ENCODE results near the gene HSD17B4. TPM values are rescaled to one million over a fixed set of nuclear protein-coding genes. Genes with fewer than 3 reads are reported as not detected.
A peak's percentile ranks its signal among the peaks of the same experiment; 100 is the strongest.
"Not testable (repeated sequence)": the region's sequence is repeated elsewhere in the genome, so short reads cannot be mapped to it uniquely, and the experiment has no call there.

Gene HSD17B4
- total RNA-seq = 10 to 100 TPM; 80.7 to 89.5 TPM

GRCh38 chr5:119452373-119453039 is at the start of gene HSD17B4:
TSS of gene HSD17B4 (plus strand) at chr5:119452497. CDS start at chr5:119452576, 79 bp downstream.
- Mint-ChIP-seq H3K27ac (peak within 1 kb of the TSS; percentile 84), H3K4me1 (peaks cover 12% of the 10 kb centered on the region), H3K27me3 (peaks cover 8% of the 10 kb centered on the region), H3K4me3 (peak within 1 kb of the TSS; percentile 95), H3K9me3 (peaks cover 4% of the 10 kb centered on the region), H3K36me3 (peaks cover 5% of the 10 kb centered on the region)
- ATAC-seq (ENCODE audit: low read depth) (peak; percentile 95), DNase-seq (peak; percentile 81)
- POLR2A ChIA-PET = interaction anchor here (0.9 to 2.0 kb wide), 2 partner anchors 17 to 464 kb away, joined by 3 to 4 read pairs; partner anchors contain the start of gene DTWD2

- H3K4me3 Mint-ChIP-seq = no peak overlapping the region
- POLR2A ChIA-PET = interaction anchor here (0.7 kb wide), 1 partner anchor 43 kb away, joined by 3 read pairs; no protein-coding TSS in a partner anchor
- H3K9me3 Mint-ChIP-seq = no peaks in the 10 kb centered on the region
- peaks cover 11% of the 10 kb centered on the region for H3K4me1 Mint-ChIP-seq
- H3K27me3 Mint-ChIP-seq = no peaks in the 10 kb centered on the region
- DNase-seq (no peak), ATAC-seq (ENCODE audit: low read depth) (no peak)
- H3K27ac Mint-ChIP-seq = no peak overlapping the region
- H3K36me3 Mint-ChIP-seq = peaks cover 9% of the 10 kb centered on the region
Measured at GRCh38 chr5:119402555-119402954, 49.7 kb upstream of the HSD17B4 start.

- DNase-seq (no peak), ATAC-seq (ENCODE audit: low read depth) (no peak)
- H3K9me3 Mint-ChIP-seq = no peaks in the 10 kb centered on the region
- POLR2A ChIA-PET = interaction anchor here (0.5 kb wide), 1 partner anchor 364 kb away, joined by 3 read pairs; no protein-coding TSS in a partner anchor
- H3K36me3 Mint-ChIP-seq = peaks cover 2% of the 10 kb centered on the region
- no peak overlapping the region for H3K4me3 Mint-ChIP-seq
- H3K27me3 Mint-ChIP-seq = no peaks in the 10 kb centered on the region
- peaks cover 3% of the 10 kb centered on the region for H3K4me1 Mint-ChIP-seq
- no peak overlapping the region for H3K27ac Mint-ChIP-seq
Measured at GRCh38 chr5:119404033-119404432, 48.3 kb upstream of the HSD17B4 start.

GRCh38 chr5:119405419-119405818 is 46.9 kb upstream of the HSD17B4 start:
- DNase-seq (no peak), ATAC-seq (ENCODE audit: low read depth) (no peak)
- Mint-ChIP-seq H3K4me1 (peaks cover 10% of the 10 kb centered on the region), H3K4me3 (no peak overlapping the region), H3K9me3 (no peaks in the 10 kb centered on the region), H3K36me3 (no peaks in the 10 kb centered on the region), H3K27me3 (no peaks in the 10 kb centered on the region), H3K27ac (no peak overlapping the region)
- POLR2A ChIA-PET = no interaction called here

GRCh38 chr5:119406551-119407110 is 45.7 kb upstream of the HSD17B4 start:
- H3K36me3 Mint-ChIP-seq = no peaks in the 10 kb centered on the region
- ATAC-seq (ENCODE audit: low read depth) (no peak), DNase-seq (no peak)
- H3K4me3 Mint-ChIP-seq = no peak overlapping the region
- H3K27ac Mint-ChIP-seq = no peak overlapping the region
- H3K9me3 Mint-ChIP-seq = no peaks in the 10 kb centered on the region
- H3K27me3 Mint-ChIP-seq = no peaks in the 10 kb centered on the region
- H3K4me1 Mint-ChIP-seq = peaks cover 19% of the 10 kb centered on the region
- POLR2A ChIA-PET = no interaction called here

GRCh38 chr5:119409235-119409815 is 43.0 kb upstream of the HSD17B4 start:
- Mint-ChIP-seq H3K9me3 (no peaks in the 10 kb centered on the region), H3K4me1 (peaks cover 25% of the 10 kb centered on the region), H3K4me3 (no peak overlapping the region), H3K36me3 (no peaks in the 10 kb centered on the region), H3K27ac (no peak overlapping the region), H3K27me3 (peaks cover 4% of the 10 kb centered on the region)
- DNase-seq (no peak), ATAC-seq (ENCODE audit: low read depth) (no peak)
- POLR2A ChIA-PET = interaction anchor here (1.1 to 1.3 kb wide), 2 partner anchors 93 to 94 kb away, joined by 3 to 4 read pairs; no protein-coding TSS in a partner anchor

GRCh38 chr5:119410448-119411159 is 41.7 kb upstream of the HSD17B4 start:
- H3K27me3 Mint-ChIP-seq = peaks cover 7% of the 10 kb centered on the region
- H3K9me3 Mint-ChIP-seq = no peaks in the 10 kb centered on the region
- no peak overlapping the region for H3K4me3 Mint-ChIP-seq
- ATAC-seq (ENCODE audit: low read depth) (no peak), DNase-seq (no peak)
- H3K4me1 Mint-ChIP-seq = peaks cover 25% of the 10 kb centered on the region
- POLR2A ChIA-PET = interaction anchor here (1.3 to 2.3 kb wide), 4 partner anchors 73 to 423 kb away, joined by 3 to 7 read pairs (median 5); partner anchors contain the start of genes DMXL1 and DTWD2
- no peak overlapping the region for H3K27ac Mint-ChIP-seq
- no peaks in the 10 kb centered on the region for H3K36me3 Mint-ChIP-seq

- POLR2A ChIA-PET = interaction anchor here (0.7 to 2.3 kb wide), 7 partner anchors 20 to 424 kb away, joined by 3 to 7 read pairs (median 3); partner anchors contain the start of genes DMXL1 and DTWD2
- peak; percentile 50 for DNase-seq
- H3K9me3 Mint-ChIP-seq = no peaks in the 10 kb centered on the region
- H3K4me1 Mint-ChIP-seq = peaks cover 25% of the 10 kb centered on the region
- H3K36me3 Mint-ChIP-seq = no peaks in the 10 kb centered on the region
- peak; percentile 85 for ATAC-seq (ENCODE audit: low read depth)
- peak overlapping the region; percentile 87 for H3K4me3 Mint-ChIP-seq
- peaks cover 7% of the 10 kb centered on the region for H3K27me3 Mint-ChIP-seq
- peak overlapping the region; percentile 79 for H3K27ac Mint-ChIP-seq
Measured at GRCh38 chr5:119411361-119412278, 40.7 kb upstream of the HSD17B4 start.

DNA sequence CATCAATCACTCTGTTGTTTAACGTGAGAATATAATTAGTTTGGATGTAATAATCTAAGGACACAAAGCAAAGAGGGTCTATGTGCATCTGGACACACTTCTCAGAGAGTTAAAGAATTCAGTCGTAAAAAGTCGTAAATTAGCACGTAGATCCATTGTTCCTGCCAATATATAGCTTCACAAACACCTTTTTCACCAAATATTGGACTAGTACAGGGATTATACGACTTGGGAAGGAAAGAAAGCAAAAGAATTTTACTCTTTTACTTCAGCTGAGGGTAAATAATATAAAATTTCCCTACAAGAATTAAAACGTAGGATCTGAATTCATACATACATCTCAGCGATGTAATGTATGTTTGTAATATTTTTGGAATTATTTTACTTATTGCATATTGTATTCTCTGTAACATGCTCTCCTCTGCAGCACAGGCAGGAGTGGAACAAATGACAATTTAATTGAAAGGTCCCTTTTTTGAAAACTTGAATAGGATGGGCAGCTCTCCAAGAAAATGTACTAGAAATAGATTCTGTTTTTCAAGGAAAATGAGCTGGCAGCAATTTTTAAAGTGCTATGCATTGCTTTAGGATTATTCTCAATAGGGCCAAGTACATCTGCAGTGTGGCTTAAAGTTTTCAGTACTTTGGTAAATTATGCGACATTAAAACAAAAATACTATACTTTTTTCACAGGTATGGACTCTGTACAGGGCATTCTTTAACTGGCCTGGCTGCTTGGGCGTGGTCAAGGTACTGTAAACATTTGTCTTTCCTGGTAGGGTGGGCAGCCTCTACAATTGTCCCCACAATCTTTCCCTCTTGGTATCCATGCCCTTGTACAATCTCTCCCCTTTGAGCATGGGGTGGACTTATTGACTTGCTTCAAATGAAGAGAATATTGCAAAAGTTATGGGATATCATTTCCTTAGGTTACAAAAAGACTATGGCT is 39.7 kb upstream of the HSD17B4 start:
- Mint-ChIP-seq H3K4me1 (peaks cover 28% of the 10 kb centered on the region), H3K36me3 (no peaks in the 10 kb centered on the region), H3K27ac (no peak overlapping the region), H3K9me3 (no peaks in the 10 kb centered on the region), H3K27me3 (peaks cover 7% of the 10 kb centered on the region), H3K4me3 (peak overlapping the region; percentile 87)
- DNase-seq (no peak), ATAC-seq (ENCODE audit: low read depth) (no peak)
- POLR2A ChIA-PET = interaction anchor here (0.7 to 2.3 kb wide), 7 partner anchors 21 to 425 kb away, joined by 3 to 7 read pairs (median 3); partner anchors contain the start of genes DMXL1 and DTWD2

GRCh38 chr5:119414124-119414734 is 38.1 kb upstream of the HSD17B4 start:
- DNase-seq; H3K36me3 Mint-ChIP-seq; H3K4me3 Mint-ChIP-seq; H3K9me3 Mint-ChIP-seq; H3K27me3 Mint-ChIP-seq; POLR2A ChIA-PET; ATAC-seq (ENCODE audit: low read depth); H3K27ac Mint-ChIP-seq: not testable (repeated sequence)
- peaks cover 33% of the 10 kb centered on the region for H3K4me1 Mint-ChIP-seq

- H3K27ac Mint-ChIP-seq = peak overlapping the region; percentile 58
- POLR2A ChIA-PET = no interaction called here
- H3K4me3 Mint-ChIP-seq = peak overlapping the region; percentile 1
Measured at GRCh38 chr5:119417891-119418605, 34.2 kb upstream of the HSD17B4 start.

More at GRCh38 chr5:119417891-119418605, 34.2 kb upstream of the HSD17B4 start:
- DNase-seq (no peak), ATAC-seq (ENCODE audit: low read depth) (no peak)
- H3K4me1 Mint-ChIP-seq = peaks cover 12% of the 10 kb centered on the region
- H3K27me3 Mint-ChIP-seq = peaks cover 7% of the 10 kb centered on the region
- no peaks in the 10 kb centered on the region for H3K36me3 Mint-ChIP-seq
- no peaks in the 10 kb centered on the region for H3K9me3 Mint-ChIP-seq
